ENCODE results near the gene GPR15LG. TPM values are rescaled to one million over a fixed set of nuclear protein-coding genes. Genes with fewer than 3 reads are reported as not detected.

The GPR15LG gene
- total and polyA plus RNA-seq, 2 donors (not counting 3 experiments of a cell fraction or from before 2014, with no cell fraction given) = not detected

- no peaks in the 10 kb centered on the region for H3K9me3 ChIP-seq (replicated peaks; ENCODE audit: control insufficient read depth, insufficient read depth, low read length)
- no TSS peak for BruUV-seq (replicated peaks)
- no peaks in the 10 kb centered on the region for H3K4me1 ChIP-seq (ENCODE audit: control insufficient read depth, extremely low read depth, insufficient read depth, low read length)
- intact Hi-C loops (cut with micrococcal nuclease) = no loop called here
- TF ChIP-seq FOS (IDR thresholded peaks at IDR 0.05; ENCODE audit: borderline replicate concordance, insufficient read depth, low read length) (no peak), EZH2 (IDR thresholded peaks at IDR 0.05; ENCODE audit: borderline replicate concordance, low read depth, low read length, severe bottlenecking) (no peak), CTCF (IDR thresholded peaks at IDR 0.05; ENCODE audit: extremely low read depth in 1 of 2, insufficient read depth in 1 of 2, low read depth in 1 of 2, low read length in 2 of 2) (no peak), JUN (IDR thresholded peaks at IDR 0.05; ENCODE audit: borderline replicate concordance, insufficient read depth, insufficient read length, low read depth) (no peak), POLR2AphosphoS5 (IDR thresholded peaks at IDR 0.05; ENCODE audit: insufficient read depth, low read depth, low read length) (no peak), MYC (IDR thresholded peaks at IDR 0.05; ENCODE audit: low read depth, low read length) (no peak), GATA2 (IDR thresholded peaks at IDR 0.05; ENCODE audit: insufficient read depth, insufficient read length, low read depth, low read length) (no peak), MAX (IDR thresholded peaks at IDR 0.05; ENCODE audit: insufficient read depth, insufficient read length) (no peak), POLR2A (IDR thresholded peaks at IDR 0.05; ENCODE audit: low read depth, low read length) (no peak)
- dilution Hi-C loops (cut with MboI; ENCODE audit: extremely low pct_ligation_motif_present, low sequenced_read_pairs) = no loop called here
- H3K79me2 ChIP-seq (ENCODE audit: control insufficient read depth, insufficient read depth, low read length) = no peaks in the 10 kb centered on the region
- H3K4me2 ChIP-seq (ENCODE audit: insufficient read depth, low read length) = no peak overlapping the region
- H3K9ac ChIP-seq (replicated peaks; ENCODE audit: extremely low read depth, insufficient read depth, low read length) = no peak overlapping the region
- H3K36me3 ChIP-seq (ENCODE audit: control insufficient read depth in 2 of 2, extremely low read depth in 1 of 2, insufficient read depth in 2 of 2, low read length in 2 of 2) = peaks cover 2 to 3% of the 10 kb centered on the region in 2 experiments
- no peak overlapping the region for H3K4me3 ChIP-seq (replicated peaks in 1 of 3; ENCODE audit: insufficient read depth in 1 of 3, low read depth in 1 of 3, low read length in 3 of 3)
- ChIA-PET CTCF (interaction anchor here (2.5 kb wide), 1 partner anchor 11 kb away, joined by 14 read pairs; no protein-coding TSS in a partner anchor), POLR2A (no interaction called here)
- no peaks in the 10 kb centered on the region for H4K20me1 ChIP-seq (replicated peaks; ENCODE audit: control insufficient read depth, extremely low read depth, insufficient read depth, low read length)
- H3K27me3 ChIP-seq (ENCODE audit: control insufficient read depth in 2 of 2, insufficient read depth in 2 of 2, low read length in 2 of 2) = peaks cover 0 to 2% of the 10 kb centered on the region in 2 experiments
- DNase-seq (ENCODE audit: low read depth, low spot score) (no peak), FAIRE-seq (no peak)
- no peaks in the 10 kb centered on the region for H3K9me1 ChIP-seq (replicated peaks; ENCODE audit: control insufficient read depth, extremely low read depth, insufficient read depth, low read length)
- no peak overlapping the region for H3K27ac ChIP-seq (ENCODE audit: insufficient read depth, low read depth, low read length)
- H2AFZ ChIP-seq (ENCODE audit: low read depth, low read length) = no peak overlapping the region
Observed at GRCh38 chr10:84158550-84158949, 15.1 kb upstream of the GPR15LG start.

All from endothelial cell of umbilical vein (primary cell).